Fibroblast of skin of left biceps (primary cell): ENCODE measurements around the gene CACNA2D3.

Source experiments
- DNase-seq, 2 experiments: peaks; one replicate each; pipeline ENCODE4 v3.0.0-alpha.2; 2013; ENCODE audit warnings: low read depth in 2 of 2

CACNA2D3 gene

GRCh38 chr3:54530944-54531343 is 408.6 kb downstream of the CACNA2D3 start:
- no peak for DNase-seq

- no peak for DNase-seq
Measured at GRCh38 chr3:54531741-54532140, 409.4 kb downstream of the CACNA2D3 start.

DNA sequence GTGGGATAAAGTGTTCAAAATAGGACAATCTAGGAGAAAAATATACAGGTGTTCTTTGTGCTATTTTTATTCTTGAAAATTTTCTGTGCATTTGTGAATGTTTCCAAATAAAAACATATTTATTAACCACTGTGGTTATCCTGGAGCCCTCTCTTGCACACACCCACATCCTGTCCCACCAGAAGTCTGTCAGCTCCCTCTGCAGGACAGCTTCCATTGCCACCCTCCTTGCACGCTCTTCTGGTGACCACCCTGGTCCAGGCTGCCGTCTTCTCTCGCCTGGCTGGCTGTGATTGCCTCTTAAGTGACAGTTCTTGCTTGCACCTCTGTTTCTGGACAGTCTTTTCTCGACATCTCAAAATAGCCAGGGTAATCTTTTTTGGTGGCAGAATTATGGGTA is 411.5 kb downstream of the CACNA2D3 start:
- DNase-seq, result no peak

GRCh38 chr3:54535619-54536018 is 413.3 kb downstream of the CACNA2D3 start:
- DNase-seq, result no peak

DNA sequence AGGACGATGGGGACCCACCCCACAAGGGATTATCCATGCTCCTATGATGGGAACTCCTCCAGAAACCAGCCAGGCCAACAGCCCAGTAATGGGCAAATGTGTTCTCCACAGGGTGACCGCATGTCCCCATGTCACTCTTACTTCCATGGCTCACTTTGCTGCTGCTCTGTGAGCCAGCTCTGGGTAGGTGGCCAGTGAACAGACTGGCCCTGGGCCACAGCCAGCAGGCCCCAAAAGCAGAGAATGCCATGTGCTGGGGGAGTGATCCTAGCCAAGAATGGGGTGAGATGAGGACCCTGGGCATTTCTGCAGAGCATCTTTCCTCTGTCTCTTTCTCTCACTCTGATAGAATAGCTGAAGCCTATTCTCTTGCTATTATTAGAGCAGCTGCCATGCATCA is 414.1 kb downstream of the CACNA2D3 start:
- no peak for DNase-seq

GRCh38 chr3:54537506-54537905 is 415.2 kb downstream of the CACNA2D3 start:
- DNase-seq, result no peak

- DNase-seq, result no peak
Measured at GRCh38 chr3:54538346-54538745, 416.0 kb downstream of the CACNA2D3 start.

DNA sequence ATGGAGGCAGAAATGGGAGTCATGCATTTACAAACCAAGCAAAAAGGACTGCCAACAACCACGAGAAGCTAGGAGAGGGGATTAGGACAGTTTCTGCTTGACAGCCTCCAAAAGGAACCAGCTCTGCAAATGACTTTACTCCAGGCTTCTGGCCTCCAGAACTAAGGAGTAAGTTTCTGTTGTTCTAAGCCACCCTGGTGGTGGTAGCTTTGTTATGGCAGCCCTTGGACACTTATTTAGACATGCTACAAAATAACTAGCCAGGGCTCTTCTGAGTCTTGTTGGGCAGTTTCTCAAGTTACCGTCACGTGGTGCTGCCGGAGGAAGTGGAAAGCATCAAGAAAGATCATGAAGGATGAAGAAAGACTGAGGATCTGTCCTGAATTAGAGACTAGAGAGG is 419.0 kb downstream of the CACNA2D3 start:
- no peak for DNase-seq

- DNase-seq, result no peak
Measured at GRCh38 chr3:54543446-54543845, 421.1 kb downstream of the CACNA2D3 start.

DNA sequence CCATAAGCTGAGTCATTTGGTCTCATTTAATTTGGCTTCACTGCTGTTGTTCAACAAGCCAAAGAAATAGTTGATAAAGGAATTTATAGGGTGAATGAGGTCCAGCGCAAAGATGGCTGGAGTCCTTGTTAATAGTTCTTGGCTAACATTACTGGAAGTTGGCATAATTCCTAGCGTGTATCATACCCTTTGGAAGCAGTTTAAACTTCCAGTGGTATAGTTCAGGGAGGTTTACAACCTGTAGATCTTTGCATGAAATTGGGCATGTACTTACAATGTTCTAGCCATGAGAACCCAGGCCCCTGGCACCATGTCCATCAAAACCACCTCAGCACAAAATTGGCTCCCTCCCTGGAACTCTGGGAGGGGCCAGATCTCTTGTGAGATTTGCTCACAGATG is 424.7 kb downstream of the CACNA2D3 start:
- no peak for DNase-seq

GRCh38 chr3:54547846-54548245 is 425.5 kb downstream of the CACNA2D3 start:
- DNase-seq, result no peak

- no peak for DNase-seq
Measured at GRCh38 chr3:54549607-54550220, 427.4 kb downstream of the CACNA2D3 start.

GRCh38 chr3:54550221-54550977 is 428.0 kb downstream of the CACNA2D3 start:
- DNase-seq, result no peak

GRCh38 chr3:54556630-54557029 is 434.3 kb downstream of the CACNA2D3 start:
- DNase-seq, result no peak

DNA sequence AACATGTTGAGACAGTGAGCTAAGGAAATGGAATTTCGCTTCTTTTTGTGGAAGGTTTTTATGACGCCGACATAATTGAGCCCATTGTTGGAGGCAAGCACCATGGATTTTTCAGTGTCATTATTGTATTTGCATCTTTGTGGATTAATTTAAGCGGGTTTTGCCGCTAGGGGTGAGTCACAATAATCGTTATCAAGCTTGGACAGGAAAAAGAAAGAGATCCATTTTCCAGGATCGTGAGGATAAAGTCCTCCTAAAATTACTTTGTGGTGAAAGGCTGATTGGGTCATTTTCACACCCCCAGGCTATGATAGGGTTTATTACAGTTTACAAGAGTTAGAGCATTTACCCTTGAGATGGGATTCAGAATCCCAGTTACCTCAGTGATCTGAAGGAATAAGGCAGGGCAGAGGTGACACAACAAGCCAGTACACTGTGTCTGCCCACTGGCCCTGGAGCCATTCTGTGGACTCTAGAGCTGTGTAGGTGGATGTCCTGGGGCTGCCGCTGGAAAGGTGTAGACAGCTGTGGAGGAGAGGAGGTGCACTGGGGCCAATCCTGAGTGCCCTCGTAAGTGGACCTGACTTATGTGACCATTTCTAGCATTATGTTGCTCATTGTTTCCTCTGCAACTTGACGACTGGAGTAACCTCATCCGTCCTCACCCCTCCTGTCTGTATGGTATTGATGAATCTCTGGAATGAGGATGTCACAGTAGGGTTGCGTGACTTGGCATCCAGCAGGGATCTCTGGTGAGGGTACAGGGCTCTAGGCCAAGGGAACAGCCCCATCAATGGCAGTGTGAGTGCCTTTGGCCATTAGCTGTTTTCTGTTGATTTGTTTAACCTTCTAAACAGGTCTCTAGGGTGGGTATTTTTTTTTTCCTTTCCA is 435.4 kb downstream of the CACNA2D3 start:
- no peak for DNase-seq

DNA sequence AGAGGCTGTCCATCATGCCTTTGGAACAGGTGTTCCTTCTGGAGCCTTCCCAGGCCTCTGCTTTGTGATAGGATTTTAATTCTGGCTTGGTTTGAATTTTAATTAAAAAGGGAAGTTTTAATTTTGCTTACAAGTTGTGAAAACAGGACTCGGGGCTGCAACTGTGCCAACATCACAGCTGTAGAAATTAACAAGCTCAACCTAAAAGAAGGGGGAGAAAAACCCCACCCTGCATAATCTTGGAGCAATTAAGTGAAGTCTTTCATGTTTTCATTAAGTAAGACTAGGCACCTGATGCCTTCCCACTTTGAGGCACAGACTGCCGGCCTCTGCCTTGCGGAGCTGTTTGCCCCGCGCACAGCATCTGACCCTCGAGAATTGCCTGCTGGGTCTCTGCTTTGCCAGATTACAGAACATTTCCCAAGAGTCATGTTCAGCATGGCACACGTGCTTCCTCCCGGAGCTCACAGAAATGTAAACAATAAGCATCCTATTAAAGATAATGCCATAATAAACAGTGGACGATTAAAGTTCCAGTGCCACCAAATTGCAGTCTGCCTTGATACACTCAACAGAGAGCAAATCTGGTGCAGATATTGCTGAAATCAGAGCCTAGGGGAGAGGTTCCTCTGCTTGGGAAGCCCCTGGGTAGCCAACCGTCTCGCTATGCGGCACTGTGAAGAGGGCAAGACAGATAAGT is 441.3 kb downstream of the CACNA2D3 start:
- DNase-seq, result no peak

DNA sequence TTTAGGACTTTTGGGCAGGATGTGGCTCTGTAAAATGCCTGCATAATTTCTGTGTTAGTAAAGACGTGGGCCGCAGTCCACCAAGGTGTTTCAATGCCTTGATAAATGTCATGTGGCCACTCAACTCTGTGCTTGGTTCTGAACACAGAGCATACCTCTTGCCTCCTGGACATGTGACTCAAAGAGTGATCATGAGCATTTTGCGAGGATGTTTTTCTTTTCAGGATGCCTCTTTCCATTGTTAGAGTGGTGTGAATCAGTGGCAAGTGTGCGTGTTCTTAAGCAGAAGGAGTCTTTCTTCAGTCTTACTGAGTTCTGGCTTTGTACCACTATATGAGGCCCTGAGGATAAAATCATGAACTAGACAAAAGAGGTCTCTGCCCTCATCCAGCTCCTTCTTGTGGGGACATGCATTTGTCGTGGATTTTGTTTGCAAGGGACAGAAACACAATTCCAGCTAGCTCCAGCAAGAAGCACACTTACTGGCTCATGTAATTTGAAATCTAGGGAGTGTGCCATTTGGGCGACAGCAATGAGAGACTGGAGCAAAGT is 442.1 kb downstream of the CACNA2D3 start:
- DNase-seq, result no peak

GRCh38 chr3:54565956-54566355 is 443.6 kb downstream of the CACNA2D3 start:
- no peak for DNase-seq

DNA sequence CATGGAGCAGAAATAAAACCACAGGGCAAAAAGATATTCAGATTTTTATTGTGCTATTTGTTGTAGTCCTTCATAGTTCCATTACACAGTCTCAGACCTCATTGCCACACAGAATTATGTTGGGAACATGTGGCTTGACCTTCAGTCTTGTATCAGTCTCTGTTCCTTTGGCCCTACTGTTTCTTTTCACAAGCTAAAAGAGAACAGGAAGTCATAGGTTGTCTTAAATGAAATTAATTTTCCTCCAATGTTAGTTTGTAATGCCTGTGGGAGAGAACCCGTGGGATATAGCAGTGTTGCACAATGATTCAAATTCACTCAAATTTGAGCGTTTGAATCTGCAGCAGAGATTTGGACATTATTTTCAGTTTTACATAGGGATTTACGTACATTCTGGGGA is 445.6 kb downstream of the CACNA2D3 start:
- no peak for DNase-seq

- no peak for DNase-seq
Measured at GRCh38 chr3:54570008-54570407, 447.7 kb downstream of the CACNA2D3 start.

DNA sequence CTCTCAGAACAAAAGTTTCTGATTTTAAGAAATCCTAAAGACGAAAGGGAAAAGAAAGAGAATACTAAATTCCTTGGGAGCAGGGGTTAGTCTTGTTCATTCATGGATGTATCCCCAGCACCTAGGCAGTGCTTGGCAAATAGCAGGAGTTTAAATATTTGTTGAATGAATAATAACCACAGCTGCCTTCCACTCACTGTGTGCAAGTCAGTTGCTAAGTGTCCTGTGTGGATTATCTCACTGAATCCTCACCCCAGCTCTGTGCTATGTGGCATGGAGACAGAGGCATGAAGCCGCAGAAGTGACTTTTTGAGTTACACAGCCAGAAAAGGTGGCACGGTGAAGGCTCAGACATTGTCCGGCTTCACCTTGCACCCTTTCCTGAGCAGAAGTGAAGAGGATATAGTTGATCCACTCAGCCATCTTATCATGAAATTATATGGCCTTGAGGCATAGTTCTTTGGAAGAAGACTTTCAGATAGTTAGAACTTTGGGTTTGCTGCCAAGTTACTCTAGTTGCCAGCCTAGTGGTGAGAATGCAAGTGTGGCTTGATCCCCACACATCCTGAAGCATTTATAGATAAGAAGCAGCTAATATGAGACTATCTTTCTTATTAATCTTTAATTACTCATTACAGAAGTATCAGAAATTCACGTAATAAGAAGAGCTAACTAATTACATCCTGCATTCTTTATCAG is 450.0 kb downstream of the CACNA2D3 start:
- DNase-seq, result no peak
